Mesenteric fat pad (tissue), 1 donor: ENCODE measurements around the gene ARHGEF18. TPM values are rescaled to one million over a fixed set of nuclear protein-coding genes. Genes with fewer than 3 reads are reported as not detected.

ENCODE experiments used
- DNase-seq: peaks from one replicate; pipeline ENCODE4 v3.0.0-alpha.2; 2020; ENCODE audit warnings: low spot score
- long read RNA-seq: library from polyadenylated mRNA; unstranded; transcript quantifications from one replicate; pipeline ENCODE4 v2.0.0, GENCODE V29; 2020
- total RNA-seq: library from RNA; stranded (reverse); fragmentation: NEBNext Ultra II Directional; extraction: Animal tissue kit (Norgen Biotek cat#: 25700); gene quantifications from one replicate; pipeline ENCODE4 v1.2.1, GENCODE V29; 2021
- donor health status: DM: yes; HTN: yes; CAD: no.

Gene ARHGEF18
- total RNA-seq: 18.4 TPM
- long read RNA-seq, partial matches to known transcripts: 12 of 13 reads
- long read RNA-seq, other reads (novel, unspliced or antisense): 1 of 13 reads

GRCh38 chr19:7348587-7349230, at the start of gene ARHGEF18:
Gene ARHGEF18, plus strand, starts transcription at chr19:7348937. Its CDS starts 13,954 bp downstream, at chr19:7362891.
- DNase-seq: peak; percentile 87

GRCh38 chr19:7301525-7301924, 47.2 kb upstream of the ARHGEF18 start:
- no peak for DNase-seq

- no peak for DNase-seq
These were observed 45.3 kb upstream of the ARHGEF18 start for GRCh38 chr19:7303470-7303869.

GRCh38 chr19:7304200-7304599, 44.5 kb upstream of the ARHGEF18 start:
- DNase-seq: no peak

GRCh38 chr19:7307590-7308218, 41.0 kb upstream of the ARHGEF18 start:
- peak; percentile 26 for DNase-seq

- peak; percentile 33 for DNase-seq
These were observed 40.4 kb upstream of the ARHGEF18 start for GRCh38 chr19:7308327-7308726.

GRCh38 chr19:7311911-7312310, 36.8 kb upstream of the ARHGEF18 start:
- peak; percentile 75 for DNase-seq

GRCh38 chr19:7312816-7313215, 35.9 kb upstream of the ARHGEF18 start:
- DNase-seq: peak; percentile 83

- no peak for DNase-seq
These were observed 30.6 kb upstream of the ARHGEF18 start for GRCh38 chr19:7318176-7318575.

- DNase-seq: no peak
These were observed 22.4 kb upstream of the ARHGEF18 start for GRCh38 chr19:7326105-7326877.

GRCh38 chr19:7327802-7328201, 20.9 kb upstream of the ARHGEF18 start:
- DNase-seq: no peak

- DNase-seq: no peak
These were observed 20.1 kb upstream of the ARHGEF18 start for GRCh38 chr19:7328647-7329046.

- DNase-seq: no peak
These were observed 17.3 kb upstream of the ARHGEF18 start for GRCh38 chr19:7331446-7331845.

GRCh38 chr19:7333198-7334118, 15.3 kb upstream of the ARHGEF18 start:
- DNase-seq: no peak

- DNase-seq: no peak
These were observed 12.3 kb upstream of the ARHGEF18 start for GRCh38 chr19:7336321-7336973.

GRCh38 chr19:7337380-7338194, 11.2 kb upstream of the ARHGEF18 start:
- no peak for DNase-seq

- DNase-seq: peak; percentile 94
These were observed 7.5 kb upstream of the ARHGEF18 start for GRCh38 chr19:7340959-7341837.

GRCh38 chr19:7342143-7342542, 6.6 kb upstream of the ARHGEF18 start:
- DNase-seq: peak; percentile 53
